ENCODE results near the gene HEXB.

HEXB gene

GRCh38 chr5:74765201-74765600, 80.2 kb downstream of the HEXB start:
- Histone ChIP-seq H3K4me1 (ENCODE audit: low read length) (peaks cover 28% of the 10 kb centered on the region), H3K4me2 (ENCODE audit: low read depth, low read length) (peak overlapping the region; percentile 79; the same call in 1 of the 2 replicates), H3K27ac (ENCODE audit: low read length) (no peak overlapping the region), H3K27me3 (replicated peaks; ENCODE audit: insufficient read depth, low read length) (no peaks in the 10 kb centered on the region), H3K36me3 (replicated peaks; ENCODE audit: insufficient read depth, low read length) (no peaks in the 10 kb centered on the region; the same call in 1 of the 2 replicates), H3F3A (ENCODE audit: insufficient read depth, low read length) (peaks cover 14% of the 10 kb centered on the region; the same call in 1 of the 2 replicates), H3K4me3 (ENCODE audit: low read length) (no peak overlapping the region), H3K9me3 (replicated peaks; ENCODE audit: insufficient read depth, low read length) (no peaks in the 10 kb centered on the region), H3K79me2 (ENCODE audit: low read length) (peaks cover 65% of the 10 kb centered on the region), H3K9ac (ENCODE audit: low read length) (no peak overlapping the region; the same call in 1 of the 2 replicates), H2AFZ (ENCODE audit: low read length) (no peak overlapping the region), H3K9me2 (replicated peaks; ENCODE audit: insufficient read depth, low read length) (no peaks in the 10 kb centered on the region), H4K20me1 (ENCODE audit: insufficient read depth, low read length) (no peaks in the 10 kb centered on the region)
- no peak for DNase-seq
- TF ChIP-seq EZH2 (optimal IDR thresholded peaks at IDR 0.05; ENCODE audit: low read depth, low read length) (no peak), CTCF (IDR thresholded peaks at IDR 0.05; ENCODE audit: low read length) (no peak), EZH2phosphoT487 (IDR thresholded peaks at IDR 0.05; ENCODE audit: low read length) (no peak)

- H3K36me3 ChIP-seq (replicated peaks; ENCODE audit: insufficient read depth, low read length) = no peaks in the 10 kb centered on the region; the same call in 1 of the 2 replicates
- H3K9ac ChIP-seq (ENCODE audit: low read length) = peak overlapping the region; percentile 63; the same call in 1 of the 2 replicates
- no peaks in the 10 kb centered on the region for H4K20me1 ChIP-seq (ENCODE audit: insufficient read depth, low read length)
- no peak overlapping the region for H3K27ac ChIP-seq (ENCODE audit: low read length)
- H3K4me2 ChIP-seq (ENCODE audit: low read depth, low read length) = peak overlapping the region; percentile 79
- no peaks in the 10 kb centered on the region for H3K9me3 ChIP-seq (replicated peaks; ENCODE audit: insufficient read depth, low read length)
- no peak for TF ChIP-seq CTCF (IDR thresholded peaks at IDR 0.05; ENCODE audit: low read length)
- no peak for TF ChIP-seq EZH2phosphoT487 (IDR thresholded peaks at IDR 0.05; ENCODE audit: low read length)
- no peak for TF ChIP-seq EZH2 (optimal IDR thresholded peaks at IDR 0.05; ENCODE audit: low read depth, low read length)
- DNase-seq = no peak
- H3K79me2 ChIP-seq (ENCODE audit: low read length) = peaks cover 60% of the 10 kb centered on the region
- peak overlapping the region; percentile 81 for H3K4me3 ChIP-seq (ENCODE audit: low read length)
- no peaks in the 10 kb centered on the region for H3K27me3 ChIP-seq (replicated peaks; ENCODE audit: insufficient read depth, low read length)
- H3K9me2 ChIP-seq (replicated peaks; ENCODE audit: insufficient read depth, low read length) = no peaks in the 10 kb centered on the region
- H3K4me1 ChIP-seq (ENCODE audit: low read length) = peaks cover 23% of the 10 kb centered on the region
- peaks cover 10% of the 10 kb centered on the region; the same call in 1 of the 2 replicates for H3F3A ChIP-seq (ENCODE audit: insufficient read depth, low read length)
- H2AFZ ChIP-seq (ENCODE audit: low read length) = peak overlapping the region; percentile 88; the same call in 1 of the 2 replicates
These were observed 80.9 kb downstream of the HEXB start for GRCh38 chr5:74765929-74766328.

- Histone ChIP-seq H3K9ac (ENCODE audit: low read length) (peak overlapping the region; percentile 63), H3K4me3 (ENCODE audit: low read length) (peak overlapping the region; percentile 81), H3K79me2 (ENCODE audit: low read length) (peaks cover 60% of the 10 kb centered on the region), H3K4me2 (ENCODE audit: low read depth, low read length) (peak overlapping the region; percentile 79), H3K36me3 (replicated peaks; ENCODE audit: insufficient read depth, low read length) (no peaks in the 10 kb centered on the region; the same call in 1 of the 2 replicates), H3F3A (ENCODE audit: insufficient read depth, low read length) (peaks cover 7% of the 10 kb centered on the region; the same call in 1 of the 2 replicates), H3K9me3 (replicated peaks; ENCODE audit: insufficient read depth, low read length) (no peaks in the 10 kb centered on the region), H4K20me1 (ENCODE audit: insufficient read depth, low read length) (no peaks in the 10 kb centered on the region), H3K27me3 (replicated peaks; ENCODE audit: insufficient read depth, low read length) (no peaks in the 10 kb centered on the region), H3K4me1 (ENCODE audit: low read length) (peaks cover 18% of the 10 kb centered on the region), H3K9me2 (replicated peaks; ENCODE audit: insufficient read depth, low read length) (no peaks in the 10 kb centered on the region), H3K27ac (ENCODE audit: low read length) (peak overlapping the region; percentile 50; the same call in 1 of the 2 replicates), H2AFZ (ENCODE audit: low read length) (peak overlapping the region; percentile 88)
- DNase-seq = peak; percentile 67
- TF ChIP-seq EZH2phosphoT487 (IDR thresholded peaks at IDR 0.05; ENCODE audit: low read length) (no peak), CTCF (IDR thresholded peaks at IDR 0.05; ENCODE audit: low read length) (peak; percentile 60), EZH2 (optimal IDR thresholded peaks at IDR 0.05; ENCODE audit: low read depth, low read length) (no peak)
These were observed 81.4 kb downstream of the HEXB start for GRCh38 chr5:74766418-74766848.
